Measurements from ENCODE around the gene RAB3C.
"Not testable (repeated sequence)": the region's sequence is repeated elsewhere in the genome, so short reads cannot be mapped to it uniquely, and the experiment has no call there.

Gene RAB3C

DNA sequence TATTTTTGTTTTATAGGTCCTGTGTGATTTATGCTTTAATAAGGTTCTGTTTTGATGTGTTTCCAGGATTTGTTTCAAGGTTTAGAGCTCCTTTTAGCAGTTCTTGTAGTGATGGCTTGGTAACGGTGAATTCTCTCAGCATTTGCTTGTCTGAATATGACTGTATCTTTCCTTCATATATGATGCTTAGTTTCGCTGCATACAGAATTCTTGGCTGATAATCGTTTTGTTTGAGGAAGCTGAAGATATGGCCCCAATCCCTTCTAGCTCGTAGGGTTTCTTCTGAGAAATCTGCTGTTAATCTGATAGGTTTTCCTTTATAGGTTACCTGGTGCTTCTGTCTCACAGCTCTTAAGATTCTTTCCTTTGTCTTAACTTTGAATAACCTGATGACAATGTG is 20.0 kb downstream of the RAB3C start:
- DNase-seq (ENCODE audit: low read depth in 2 of 2): not testable (repeated sequence)

DNA sequence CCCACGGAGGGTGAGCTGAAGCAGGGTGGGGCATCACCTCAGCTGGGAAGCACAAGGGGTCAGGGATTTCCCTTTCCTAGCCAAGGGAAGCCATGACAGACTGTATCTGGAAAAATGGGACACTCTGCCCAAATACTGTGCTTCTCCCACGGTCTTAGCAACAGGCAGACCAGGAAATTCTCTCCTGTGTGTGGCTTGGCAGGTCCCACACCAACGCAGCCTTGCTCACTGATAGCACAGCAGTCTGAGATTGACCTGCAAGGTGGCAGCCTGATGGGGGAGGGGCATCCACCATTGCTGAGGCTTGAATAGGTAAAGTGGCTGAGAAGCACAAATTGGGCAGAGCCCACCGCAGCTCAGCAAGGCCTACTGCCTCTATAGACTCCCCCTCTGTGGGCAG is 23.2 kb downstream of the RAB3C start:
- DNase-seq (ENCODE audit: low read depth in 2 of 2): no peak

DNA sequence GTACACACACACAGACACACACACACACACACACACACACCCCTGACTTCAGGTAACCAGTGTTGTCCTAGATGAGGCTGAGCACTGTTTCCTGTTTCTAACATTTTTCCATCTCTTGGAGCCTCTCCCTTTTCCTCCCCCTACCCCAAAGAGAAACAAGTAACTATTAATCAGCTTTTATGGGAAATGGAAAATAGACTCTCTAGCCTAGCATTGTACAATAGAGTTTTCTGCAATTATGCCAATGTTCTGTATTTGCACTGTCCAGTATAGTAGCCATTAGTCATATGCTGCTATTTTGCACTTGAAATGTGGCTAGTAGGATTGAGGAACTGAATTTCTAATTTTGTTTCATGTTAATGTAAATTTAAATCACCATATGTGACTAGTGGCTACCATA is 33.1 kb downstream of the RAB3C start:
- DNase-seq (ENCODE audit: low read depth in 2 of 2): no peak

DNA sequence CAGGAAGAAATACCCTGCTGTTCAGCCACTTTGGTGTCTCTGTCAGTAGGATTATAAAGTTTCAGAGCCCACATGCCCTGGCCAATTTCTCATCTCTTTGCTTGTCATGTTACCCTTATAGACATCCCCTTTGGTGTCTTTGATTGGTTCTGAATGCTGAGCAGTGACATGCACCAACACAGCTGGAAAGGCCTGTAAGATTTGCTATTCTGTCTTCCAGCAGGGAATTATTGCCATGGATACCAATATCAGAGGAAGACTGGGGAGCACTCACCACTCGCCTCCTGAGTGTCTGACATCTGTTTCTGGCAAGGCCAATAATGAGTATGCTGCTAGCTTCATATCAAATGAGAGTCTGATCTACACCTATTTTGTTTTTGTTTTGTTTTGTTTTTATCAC is 34.4 kb downstream of the RAB3C start:
- no peak for DNase-seq (ENCODE audit: low read depth in 2 of 2)

DNA sequence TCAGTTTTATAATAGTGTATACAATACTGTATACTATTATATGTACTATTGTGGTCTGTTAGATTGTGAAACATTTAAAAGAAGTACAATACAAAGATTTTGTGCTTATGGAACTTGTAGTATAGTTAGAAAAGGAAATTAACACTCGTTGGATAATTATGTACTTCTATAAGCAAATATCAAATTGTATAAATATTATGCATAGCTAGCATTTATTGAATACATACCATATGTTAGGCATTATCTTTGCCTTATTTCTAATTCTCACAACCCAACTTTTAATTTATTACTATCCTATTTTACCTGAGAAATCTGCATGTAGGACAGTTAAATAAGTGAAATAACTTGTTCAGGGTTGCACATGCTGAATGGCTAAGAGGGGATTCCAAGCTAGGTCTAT is 37.5 kb downstream of the RAB3C start:
- no peak for DNase-seq (ENCODE audit: low read depth in 2 of 2)

DNA sequence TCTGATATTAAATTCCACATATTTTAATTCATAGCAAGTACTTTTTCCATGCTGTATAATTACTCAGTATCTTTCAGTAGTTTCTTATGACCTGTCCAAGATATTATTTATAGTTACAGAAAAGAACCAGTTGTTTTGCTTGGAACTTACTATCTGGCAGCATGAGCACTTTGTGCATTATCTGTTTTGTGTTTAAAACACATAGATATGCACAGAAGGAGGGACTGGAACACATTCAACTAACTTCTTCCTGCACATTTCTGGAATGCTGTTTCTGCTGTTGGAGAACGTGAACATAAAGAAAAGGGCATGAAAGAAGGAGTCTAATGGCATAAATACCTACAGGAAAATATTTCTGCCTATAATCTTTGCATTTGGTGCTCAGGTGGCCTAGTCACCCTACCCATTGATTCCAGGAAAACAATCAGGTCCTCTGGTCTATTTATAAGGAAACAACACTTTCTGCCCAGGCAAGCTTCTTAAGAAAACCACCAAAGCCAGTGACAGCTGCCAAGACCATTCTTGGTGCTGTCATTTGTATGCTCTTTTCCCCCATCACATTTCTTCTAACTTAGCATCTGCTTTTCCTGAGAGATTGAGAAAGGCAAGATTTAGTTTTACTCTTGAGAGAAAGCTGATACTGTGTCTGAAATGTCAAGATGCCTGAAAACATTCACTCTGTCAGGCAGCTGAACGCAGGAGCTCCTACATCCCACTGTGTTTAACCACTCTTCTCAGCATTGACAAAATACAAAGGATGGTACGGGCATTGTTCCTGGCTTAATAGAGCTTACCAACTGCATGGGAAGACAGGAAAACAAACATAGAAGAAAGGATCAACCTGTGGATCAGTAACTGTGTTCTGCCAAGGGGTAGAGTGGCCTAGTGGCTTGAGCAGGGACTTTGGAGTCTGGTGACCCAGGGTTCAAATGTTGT is 40.3 kb downstream of the RAB3C start:
- DNase-seq (ENCODE audit: low read depth in 2 of 2): no peak

DNA sequence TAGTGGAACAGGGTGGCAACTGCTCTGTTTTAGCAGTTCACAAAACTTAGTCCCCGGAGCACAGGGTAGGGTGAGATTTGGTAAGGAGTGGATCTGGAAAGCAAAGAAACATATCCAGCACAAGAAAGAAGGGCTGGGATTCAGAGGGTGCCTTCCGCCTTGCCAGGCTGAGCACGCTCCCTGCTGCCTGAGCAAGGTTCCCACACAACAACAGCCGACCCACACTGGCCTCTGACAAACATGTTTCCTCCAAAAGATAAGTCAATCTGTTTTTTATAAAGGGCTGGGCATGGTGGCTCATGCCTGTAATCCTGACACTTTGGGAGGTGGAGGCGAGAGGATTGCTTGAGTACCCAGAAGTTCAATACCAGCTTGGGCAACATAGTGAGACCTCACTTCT is 45.8 kb downstream of the RAB3C start:
- DNase-seq (ENCODE audit: low read depth in 2 of 2): no peak

DNA sequence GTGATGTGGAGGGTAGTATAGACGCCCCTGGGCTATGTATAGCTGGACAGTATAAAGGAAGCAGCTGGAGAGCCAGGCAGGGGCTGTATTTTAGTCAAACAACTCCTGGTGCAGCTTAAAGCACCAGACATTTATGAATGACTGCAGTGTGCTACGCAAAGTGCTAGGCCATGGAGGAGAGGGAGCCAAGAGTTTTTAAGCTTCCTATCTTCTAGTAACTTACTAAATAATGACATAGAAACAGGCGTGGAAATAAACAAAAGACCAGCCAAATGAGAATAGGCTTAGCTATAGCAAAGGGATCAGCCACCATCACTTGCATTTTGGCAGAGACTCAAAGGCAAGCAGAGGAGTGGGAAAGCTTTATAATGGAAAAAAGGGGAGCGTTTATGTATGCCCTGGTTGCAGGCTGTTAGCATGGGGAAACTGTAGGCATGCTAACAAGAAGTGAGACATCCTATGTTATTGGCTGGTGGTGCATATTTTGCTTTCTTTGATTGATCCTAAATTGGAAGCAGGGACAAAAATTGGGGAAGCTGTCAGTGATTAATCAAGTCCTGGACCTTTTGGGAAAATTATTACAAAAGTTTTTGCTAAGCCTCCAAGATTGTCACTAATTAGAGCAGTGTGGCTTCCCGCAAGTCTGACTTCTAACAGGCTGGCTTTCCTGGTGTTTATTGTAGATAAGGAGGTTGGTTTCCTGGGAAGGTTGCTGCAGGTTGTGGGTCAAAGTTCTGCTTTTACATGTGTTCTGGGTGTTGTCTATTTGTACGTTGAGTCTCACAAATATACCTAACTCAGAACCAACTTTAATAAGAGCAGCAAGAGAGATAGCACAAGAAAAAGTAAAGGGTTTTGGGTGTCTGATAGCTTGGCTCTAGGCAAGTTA is 46.6 kb downstream of the RAB3C start:
- no peak for DNase-seq (ENCODE audit: low read depth in 2 of 2)

DNA sequence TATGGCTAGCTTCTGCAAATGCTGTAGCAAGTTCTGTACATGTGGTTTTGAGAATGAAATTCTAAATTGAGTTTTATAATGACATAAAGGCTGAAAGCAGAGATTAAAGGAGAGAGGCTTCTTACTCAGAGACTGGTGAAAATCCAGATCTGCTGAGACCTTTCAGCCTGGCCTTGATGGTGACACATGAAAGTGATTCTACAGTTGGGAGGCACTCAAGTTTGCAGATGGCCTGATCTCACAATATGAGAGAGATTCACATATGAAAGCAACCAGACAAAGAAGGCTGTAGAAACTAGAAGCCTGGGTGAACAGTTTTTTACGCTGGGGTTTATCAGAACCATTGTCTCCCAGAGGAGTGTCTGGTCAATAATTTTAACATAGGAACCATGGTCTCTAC is 49.0 kb downstream of the RAB3C start:
- DNase-seq (ENCODE audit: low read depth in 2 of 2): no peak

DNA sequence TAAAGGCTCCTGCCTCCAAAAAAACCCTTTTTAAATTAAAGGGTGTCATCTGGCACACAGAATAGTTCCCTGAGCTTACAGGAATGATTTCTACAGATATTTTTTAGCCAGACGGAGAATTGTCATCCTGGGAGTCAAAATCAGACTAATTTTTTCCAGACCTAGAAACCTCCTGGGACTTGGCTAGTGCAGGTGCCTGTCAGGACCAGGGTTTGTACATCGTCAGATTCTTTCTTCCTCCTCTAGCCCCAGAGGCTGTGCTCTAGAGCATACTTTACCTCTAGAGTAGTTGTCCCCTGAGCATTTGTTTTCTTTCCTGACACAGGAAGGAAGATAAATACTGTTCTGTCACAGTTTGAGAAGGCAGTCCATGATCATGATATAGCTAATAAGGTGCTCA is 52.5 kb downstream of the RAB3C start:
- DNase-seq (ENCODE audit: low read depth in 2 of 2): no peak

DNA sequence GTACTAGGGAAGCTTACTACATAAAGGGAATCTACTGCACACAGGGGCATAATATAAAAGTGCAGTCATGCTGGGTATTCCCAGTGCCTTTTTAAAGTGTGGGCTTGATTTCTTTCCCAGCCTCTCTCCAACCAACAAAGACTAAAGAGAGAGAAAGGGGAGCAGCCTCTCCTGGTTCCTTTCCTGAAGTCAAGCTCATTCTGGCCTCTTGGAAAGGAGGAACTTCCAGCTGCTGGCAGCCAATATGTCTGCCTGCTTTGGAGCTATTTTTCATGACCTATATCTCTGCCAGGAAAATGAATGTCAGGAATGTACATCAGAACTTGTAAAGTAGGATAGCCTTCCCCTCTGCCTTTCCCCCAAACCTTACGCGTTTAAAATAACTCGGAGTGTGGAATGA is 57.1 kb downstream of the RAB3C start:
- DNase-seq (ENCODE audit: low read depth in 2 of 2): no peak

DNA sequence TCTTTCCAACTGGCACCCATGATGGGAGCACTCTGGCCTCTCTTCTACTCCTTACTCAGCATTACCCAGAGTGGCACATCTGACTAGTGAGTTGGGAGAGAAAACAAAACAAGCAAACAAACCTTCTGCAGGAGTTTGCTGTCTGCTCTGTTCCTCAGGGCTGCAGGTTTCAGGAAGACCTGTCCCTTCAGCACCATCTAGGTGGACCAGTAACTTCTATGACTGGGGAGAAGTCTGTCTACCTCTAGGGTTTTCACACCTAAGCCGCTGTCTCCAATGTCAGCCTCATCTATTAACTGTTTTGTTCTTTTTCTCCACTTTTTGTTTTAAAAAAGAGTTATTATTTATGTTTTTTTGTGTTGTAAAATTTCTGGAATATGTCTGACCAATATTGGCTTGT is 58.7 kb downstream of the RAB3C start:
- no peak for DNase-seq (ENCODE audit: low read depth in 2 of 2)

DNA sequence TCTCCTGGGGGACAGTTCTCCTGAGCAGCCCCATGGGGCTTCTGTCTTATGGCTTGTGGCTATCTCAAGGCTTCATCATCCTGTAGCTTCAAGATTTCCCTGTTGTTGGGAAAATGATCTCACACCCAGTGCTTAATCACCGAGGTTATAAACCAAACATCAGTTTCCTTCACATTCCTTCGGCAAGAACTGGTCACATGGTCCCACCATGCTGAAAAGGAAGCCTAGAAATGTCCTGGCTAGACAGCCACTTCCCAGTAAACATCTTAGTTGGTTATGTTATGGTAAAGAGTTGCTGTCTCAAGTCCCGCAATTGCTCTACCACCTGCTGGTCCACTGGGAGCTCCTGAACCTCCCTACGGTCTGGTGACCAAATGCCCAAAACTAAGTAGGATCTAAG is 66.0 kb downstream of the RAB3C start:
- DNase-seq (ENCODE audit: low read depth in 2 of 2): no peak

DNA sequence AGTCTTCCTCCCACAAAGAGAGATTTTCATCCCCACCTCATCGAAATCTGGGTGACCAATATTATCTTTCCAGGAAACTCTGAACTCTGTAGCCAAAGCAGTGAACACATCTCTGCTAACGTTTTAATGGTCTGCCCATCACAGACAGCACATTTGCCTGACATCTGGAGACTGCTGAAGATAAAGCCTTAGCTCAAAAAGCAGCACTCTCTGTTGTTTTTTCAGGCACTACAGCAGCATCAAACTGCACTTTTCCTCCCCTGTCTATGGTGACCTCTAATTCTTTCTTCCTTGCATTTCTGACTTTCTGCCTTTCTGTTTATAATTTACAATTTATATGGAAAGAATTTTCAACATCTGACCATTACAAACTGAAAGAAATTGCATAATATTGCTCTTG is 66.8 kb downstream of the RAB3C start:
- DNase-seq (ENCODE audit: low read depth in 2 of 2): no peak

DNA sequence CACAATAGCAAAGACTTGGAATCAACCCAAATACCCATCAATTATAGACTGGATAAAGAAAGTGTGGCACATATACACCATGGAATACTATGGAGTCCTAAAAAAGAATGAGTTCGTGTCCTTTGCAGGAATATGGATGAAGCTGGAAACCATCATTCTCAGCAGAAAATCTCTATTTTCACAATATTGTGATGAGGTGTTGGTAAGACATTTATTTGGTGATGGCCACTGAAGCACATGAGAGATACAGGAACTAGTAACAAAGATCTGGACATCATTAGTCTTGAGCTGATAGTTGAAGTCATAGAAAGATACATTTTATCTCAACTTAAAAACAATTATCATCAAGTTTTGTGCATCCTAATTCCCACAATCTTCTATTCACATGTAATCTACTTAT is 70.6 kb downstream of the RAB3C start:
- no peak for DNase-seq (ENCODE audit: low read depth in 2 of 2)

DNA sequence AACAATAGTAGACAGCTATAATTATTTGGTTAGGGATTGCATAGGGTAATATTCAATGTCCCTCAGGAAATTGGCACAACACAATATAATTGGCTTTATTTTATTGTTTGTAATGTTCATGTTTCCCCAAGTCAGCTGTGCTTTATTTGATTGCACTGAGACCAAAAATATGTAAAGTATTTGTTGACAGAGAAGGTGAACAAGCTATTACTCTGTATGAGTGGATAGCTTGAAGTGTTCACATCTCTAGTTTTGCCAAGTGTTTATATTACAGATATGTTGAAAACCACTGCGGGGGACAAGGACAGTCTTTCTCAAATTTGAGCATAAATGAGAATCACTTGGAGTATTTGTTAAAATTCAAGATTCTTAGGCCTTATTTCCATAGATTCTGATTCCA is 83.3 kb downstream of the RAB3C start:
- no peak for DNase-seq (ENCODE audit: low read depth in 2 of 2)

DNA sequence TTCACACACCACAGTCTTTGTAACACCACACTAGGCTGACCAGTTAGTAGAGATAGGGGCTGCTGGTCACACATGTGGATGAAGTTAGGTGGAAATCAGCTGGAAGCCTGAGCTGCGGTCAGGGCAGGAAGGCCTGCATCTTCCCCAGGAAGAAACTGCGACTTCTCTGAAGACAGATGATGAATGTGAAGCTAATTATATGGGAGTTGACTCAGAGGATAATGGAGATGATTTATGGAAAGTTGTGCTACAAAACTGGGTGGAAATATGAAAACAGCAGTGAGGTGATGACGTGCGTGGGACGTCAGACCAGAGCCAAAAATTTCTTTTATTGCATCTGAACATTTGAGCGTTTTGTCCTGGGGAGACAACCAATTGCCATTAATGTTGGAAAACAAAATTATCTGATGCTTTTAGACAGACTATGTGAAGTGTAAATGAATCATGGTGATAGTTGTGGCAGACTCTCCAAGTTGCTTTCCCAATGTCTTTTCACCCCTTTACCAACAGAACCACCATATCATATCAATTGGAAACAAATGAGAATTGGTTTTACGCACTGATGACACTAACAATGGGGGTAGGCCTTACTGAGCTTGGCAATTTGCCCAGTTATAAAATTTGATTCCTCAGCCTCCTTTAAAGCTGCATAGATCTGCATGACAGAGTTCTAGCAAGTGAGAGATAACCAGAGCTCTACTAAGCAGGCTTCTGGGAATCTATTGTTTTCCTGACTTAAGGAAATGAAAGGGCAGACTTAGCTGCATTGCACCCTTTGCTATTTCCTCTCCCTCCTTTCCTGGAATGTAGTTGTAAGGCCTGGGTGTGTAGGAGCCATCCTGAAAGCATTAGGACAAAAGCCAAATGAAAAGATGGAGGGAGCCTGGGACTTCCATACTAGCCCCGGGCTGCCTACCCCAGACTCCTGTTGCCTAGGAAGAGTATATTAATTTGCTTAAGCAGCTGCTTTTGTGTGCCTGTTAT is 84.0 kb downstream of the RAB3C start:
- DNase-seq (ENCODE audit: low read depth in 2 of 2): no peak

DNA sequence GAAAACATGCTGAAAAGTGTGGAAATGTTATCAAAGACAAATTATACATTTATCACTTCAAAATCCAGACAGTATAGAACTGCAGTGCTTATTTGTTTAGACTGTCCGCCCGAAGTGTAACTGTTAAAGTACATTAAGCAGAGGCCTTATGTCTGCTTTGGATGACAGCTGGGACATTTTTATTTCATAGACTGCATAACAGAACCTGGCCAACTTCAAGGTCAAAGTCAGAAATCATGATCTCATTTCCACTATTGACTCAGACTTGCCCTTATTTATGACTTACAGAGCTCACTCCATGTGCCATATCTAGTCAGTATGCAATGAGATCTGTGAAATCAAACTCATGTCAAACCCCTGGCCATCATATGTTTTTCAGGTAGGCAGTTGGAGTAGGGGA is 87.7 kb downstream of the RAB3C start:
- no peak for DNase-seq (ENCODE audit: low read depth in 2 of 2)

DNA sequence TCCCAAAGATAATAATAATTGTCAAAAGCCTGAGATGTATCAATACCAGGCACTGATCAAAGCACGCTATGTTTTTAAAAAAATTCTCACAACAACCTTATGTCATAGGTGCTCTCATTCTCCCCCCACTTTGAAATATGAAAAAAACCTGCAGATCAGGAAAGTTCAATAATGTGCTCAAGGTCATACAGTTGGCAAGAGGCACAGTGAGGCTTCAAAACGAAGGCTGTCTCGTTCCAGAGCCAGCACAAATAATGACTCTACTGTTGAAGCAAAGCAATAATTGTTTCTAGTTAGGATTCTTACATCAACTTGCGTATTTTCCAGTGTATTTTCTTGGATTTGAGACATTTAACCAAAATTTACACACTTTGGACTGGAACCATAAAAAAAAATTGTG is 88.3 kb downstream of the RAB3C start:
- no peak for DNase-seq (ENCODE audit: low read depth in 2 of 2)

DNA sequence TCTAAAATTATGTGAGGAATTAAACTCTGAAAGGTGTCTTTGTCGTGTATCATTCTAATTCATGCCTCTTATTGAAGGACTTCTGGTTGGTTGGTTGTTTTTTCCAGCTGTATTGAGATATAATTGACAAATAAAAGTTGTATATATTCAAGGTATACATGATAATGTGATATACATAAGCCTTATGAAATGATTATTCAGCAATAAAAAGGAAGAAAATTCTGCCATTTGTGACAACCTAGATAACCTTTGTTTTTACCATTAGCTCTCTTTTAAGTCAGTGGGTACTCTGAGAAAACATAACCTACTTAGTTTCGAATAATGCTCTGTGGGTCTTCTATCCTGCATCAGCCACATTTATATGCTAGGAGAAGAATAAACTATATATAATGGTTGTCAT is 89.6 kb downstream of the RAB3C start:
- DNase-seq (ENCODE audit: low read depth in 2 of 2): no peak

DNA sequence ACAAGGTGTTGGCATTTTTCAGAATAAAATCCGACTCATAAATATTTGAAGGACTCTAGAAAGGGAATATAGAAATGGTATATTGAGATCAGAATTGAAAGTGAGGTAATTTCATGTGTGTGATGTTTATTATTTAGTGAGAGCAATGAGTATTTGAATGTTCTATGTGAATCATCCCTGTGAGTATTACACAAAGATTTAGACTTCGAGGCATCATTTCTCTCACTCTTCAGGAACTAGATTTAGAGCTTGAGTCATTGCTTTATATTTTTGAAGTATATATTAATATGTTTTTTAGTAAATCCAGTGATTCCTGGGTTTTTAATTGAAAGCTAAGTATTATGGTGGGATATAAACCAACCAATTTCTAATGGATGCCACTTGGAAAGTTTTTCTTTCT is 91.2 kb downstream of the RAB3C start:
- DNase-seq (ENCODE audit: low read depth in 2 of 2): no peak

DNA sequence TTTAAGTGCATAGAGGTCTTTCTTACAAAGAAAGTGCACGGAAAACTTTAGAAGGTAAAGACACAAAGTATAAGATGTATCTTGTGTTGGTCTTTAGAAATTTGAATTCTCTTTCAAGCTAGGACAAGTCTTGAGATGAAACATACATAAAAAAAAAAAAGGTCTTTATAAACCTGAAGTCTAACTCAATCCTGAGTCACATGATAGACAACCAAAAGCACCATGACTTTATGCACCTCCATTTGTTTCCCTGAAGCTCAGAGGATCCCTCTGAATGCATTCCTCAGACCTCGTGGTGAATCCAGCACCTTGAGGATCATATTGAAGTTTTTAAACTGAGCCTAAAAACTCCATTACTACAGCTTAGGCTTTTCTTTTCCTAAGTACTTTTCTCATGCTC is 91.8 kb downstream of the RAB3C start:
- DNase-seq (ENCODE audit: low read depth in 2 of 2): no peak

Data from stimulated activated CD4-positive, alpha-beta T cell treated with anti-CD3 and anti-CD28 coated beads, Interleukin-15, amount 100 ng/mL, for 48 hours (primary cell).